ENCODE results near the gene SKAP1. TPM values are rescaled to one million over a fixed set of nuclear protein-coding genes. Genes with fewer than 3 reads are reported as not detected.

The SKAP1 gene
- total RNA-seq, 1 donor from 2014 or later, result not detected

GRCh38 chr17:48442819-48443218 is 12.8 kb upstream of the SKAP1 start:
- H3K27me3 ChIP-seq (ENCODE audit: insufficient read depth, low read length), result peaks cover 8% of the 10 kb centered on the region
- H2AFZ ChIP-seq (ENCODE audit: low read depth, low read length), result no peak overlapping the region
- no peak overlapping the region for H3K4me2 ChIP-seq (ENCODE audit: low read length)
- no peaks in the 10 kb centered on the region for H4K20me1 ChIP-seq (ENCODE audit: insufficient read depth, low read length)
- H3K9ac ChIP-seq (ENCODE audit: low read length), result no peak overlapping the region
- Mint-ChIP-seq H3K27me3 (ENCODE audit: low read depth, unreplicated experiment) (peaks cover 50% of the 10 kb centered on the region), H3K4me3 (ENCODE audit: unreplicated experiment) (no peak overlapping the region), H3K27ac (ENCODE audit: unreplicated experiment) (no peak overlapping the region), H3K4me1 (ENCODE audit: low read depth, unreplicated experiment) (peaks cover 6% of the 10 kb centered on the region), H3K36me3 (ENCODE audit: low read depth, unreplicated experiment) (no peaks in the 10 kb centered on the region), H3K9me3 (ENCODE audit: unreplicated experiment) (peaks cover 1% of the 10 kb centered on the region)
- TF ChIP-seq CTCF (IDR thresholded peaks at IDR 0.05; ENCODE audit: insufficient read depth, low read depth, low read length) (no peak), EZH2 (IDR thresholded peaks at IDR 0.05; ENCODE audit: insufficient read depth, low read length) (no peak)
- no peaks in the 10 kb centered on the region for H3K36me3 ChIP-seq (ENCODE audit: insufficient read depth, low read length)
- H3K79me2 ChIP-seq (ENCODE audit: insufficient read depth, low read length), result no peaks in the 10 kb centered on the region
- no peaks in the 10 kb centered on the region for H3K4me1 ChIP-seq (ENCODE audit: insufficient read depth, low read length)
- H3K4me3 ChIP-seq (ENCODE audit: insufficient read depth, low read depth, low read length), result no peak overlapping the region
- DNase-seq (ENCODE audit: low read depth), result no peak
- no peaks in the 10 kb centered on the region for H3K9me3 ChIP-seq (ENCODE audit: insufficient read depth, low read depth, low read length)
- no peak overlapping the region for H3K27ac ChIP-seq (ENCODE audit: low read depth, low read length)
- FAIRE-seq, result no peak

GRCh38 chr17:48441862-48442261 is 11.8 kb upstream of the SKAP1 start:
- no peak overlapping the region for H3K4me3 ChIP-seq (ENCODE audit: insufficient read depth, low read depth, low read length)
- no peak overlapping the region for H3K4me2 ChIP-seq (ENCODE audit: low read length)
- H3K27me3 ChIP-seq (ENCODE audit: insufficient read depth, low read length), result peaks cover 8% of the 10 kb centered on the region
- Mint-ChIP-seq H3K27ac (ENCODE audit: unreplicated experiment) (no peak overlapping the region), H3K4me3 (ENCODE audit: unreplicated experiment) (no peak overlapping the region), H3K9me3 (ENCODE audit: unreplicated experiment) (peaks cover 2% of the 10 kb centered on the region), H3K4me1 (ENCODE audit: low read depth, unreplicated experiment) (peaks cover 6% of the 10 kb centered on the region), H3K36me3 (ENCODE audit: low read depth, unreplicated experiment) (no peaks in the 10 kb centered on the region), H3K27me3 (ENCODE audit: low read depth, unreplicated experiment) (peaks cover 56% of the 10 kb centered on the region)
- no peaks in the 10 kb centered on the region for H3K79me2 ChIP-seq (ENCODE audit: insufficient read depth, low read length)
- no peaks in the 10 kb centered on the region for H3K36me3 ChIP-seq (ENCODE audit: insufficient read depth, low read length)
- no peaks in the 10 kb centered on the region for H3K9me3 ChIP-seq (ENCODE audit: insufficient read depth, low read depth, low read length)
- H2AFZ ChIP-seq (ENCODE audit: low read depth, low read length), result no peak overlapping the region
- DNase-seq (ENCODE audit: low read depth) (no peak), FAIRE-seq (no peak)
- H3K4me1 ChIP-seq (ENCODE audit: insufficient read depth, low read length), result no peaks in the 10 kb centered on the region
- H3K27ac ChIP-seq (ENCODE audit: low read depth, low read length), result no peak overlapping the region
- no peak overlapping the region for H3K9ac ChIP-seq (ENCODE audit: low read length)
- H4K20me1 ChIP-seq (ENCODE audit: insufficient read depth, low read length), result no peaks in the 10 kb centered on the region
- TF ChIP-seq CTCF (IDR thresholded peaks at IDR 0.05; ENCODE audit: insufficient read depth, low read depth, low read length), result no peak
- TF ChIP-seq EZH2 (IDR thresholded peaks at IDR 0.05; ENCODE audit: insufficient read depth, low read length), result no peak

GRCh38 chr17:48441231-48441711 is 11.3 kb upstream of the SKAP1 start:
- Histone ChIP-seq H3K4me1 (ENCODE audit: insufficient read depth, low read length) (no peaks in the 10 kb centered on the region), H2AFZ (ENCODE audit: low read depth, low read length) (no peak overlapping the region), H3K79me2 (ENCODE audit: insufficient read depth, low read length) (no peaks in the 10 kb centered on the region), H3K27ac (ENCODE audit: low read depth, low read length) (no peak overlapping the region), H3K9ac (ENCODE audit: low read length) (no peak overlapping the region), H3K36me3 (ENCODE audit: insufficient read depth, low read length) (no peaks in the 10 kb centered on the region), H3K4me2 (ENCODE audit: low read length) (no peak overlapping the region), H3K9me3 (ENCODE audit: insufficient read depth, low read depth, low read length) (no peaks in the 10 kb centered on the region), H3K27me3 (ENCODE audit: insufficient read depth, low read length) (peaks cover 8% of the 10 kb centered on the region), H3K4me3 (ENCODE audit: insufficient read depth, low read depth, low read length) (no peak overlapping the region), H4K20me1 (ENCODE audit: insufficient read depth, low read length) (no peaks in the 10 kb centered on the region)
- DNase-seq (ENCODE audit: low read depth) (no peak), FAIRE-seq (no peak)
- Mint-ChIP-seq H3K4me1 (ENCODE audit: low read depth, unreplicated experiment) (peaks cover 3% of the 10 kb centered on the region), H3K4me3 (ENCODE audit: unreplicated experiment) (no peak overlapping the region), H3K27me3 (ENCODE audit: low read depth, unreplicated experiment) (peaks cover 61% of the 10 kb centered on the region), H3K9me3 (ENCODE audit: unreplicated experiment) (peaks cover 7% of the 10 kb centered on the region), H3K27ac (ENCODE audit: unreplicated experiment) (no peak overlapping the region), H3K36me3 (ENCODE audit: low read depth, unreplicated experiment) (no peaks in the 10 kb centered on the region)
- TF ChIP-seq CTCF (IDR thresholded peaks at IDR 0.05; ENCODE audit: insufficient read depth, low read depth, low read length) (no peak), EZH2 (IDR thresholded peaks at IDR 0.05; ENCODE audit: insufficient read depth, low read length) (no peak)
